Activated CD8-positive, alpha-beta T cell treated with anti-CD3 and anti-CD28 coated beads for 36 hours (primary cell): ENCODE data around the gene ARHGEF1. TPM values are rescaled to one million over a fixed set of nuclear protein-coding genes. Genes with fewer than 3 reads are reported as not detected.
A peak's percentile ranks its signal among the peaks of the same experiment; 100 is the strongest.

Experiments
- ATAC-seq: fragments of 200-7000 bp; cut with Tn5 transposase; one replicate; pipeline ENCODE4 v1.10.0; 2021; ENCODE audit warnings: mild to moderate bottlenecking, moderate library complexity
- CTCF ChIA-PET: fragments of 350-600 bp; sonication (Branson Sonifier 250); formaldehyde crosslinking; loops from one replicate; lab custom pipeline; 2021; ENCODE audit warnings: antibody characterized with exemption; lab: Charles Lee
- POLR2A ChIA-PET: fragments of 350-600 bp; sonication (Branson Sonifier 250); formaldehyde crosslinking; loops from one replicate; lab custom pipeline; 2021; ENCODE audit warnings: antibody characterized with exemption; lab: Charles Lee
- DNase-seq: peaks from one replicate; pipeline ENCODE4 v3.0.0-alpha.2; 2020
- H3K27ac Mint-ChIP-seq: one replicate; pipeline ENCODE4 v1.8.0; 2021; ENCODE audit warnings: mild to moderate bottlenecking, mixed read lengths
- H3K27me3 Mint-ChIP-seq: one replicate; pipeline ENCODE4 v1.8.0; 2021; ENCODE audit warnings: mixed read lengths
- H3K36me3 Mint-ChIP-seq: one replicate; pipeline ENCODE4 v1.8.0; 2021; ENCODE audit warnings: low read depth, mixed read lengths
- H3K4me1 Mint-ChIP-seq: one replicate; pipeline ENCODE4 v1.8.0; 2021; ENCODE audit warnings: low read depth, mixed read lengths
- H3K4me3 Mint-ChIP-seq: one replicate; pipeline ENCODE4 v1.8.0; 2021; ENCODE audit warnings: mild to moderate bottlenecking, moderate library complexity, mixed read lengths
- H3K9me3 Mint-ChIP-seq: one replicate; pipeline ENCODE4 v1.8.0; 2021; ENCODE audit warnings: mixed read lengths
- intact Hi-C: fragments of 100-400 bp; cut with micrococcal nuclease; formaldehyde crosslinking; loops from one replicate; pipeline ENCODE4 v1.10.0; 2022
- total RNA-seq, 2 experiments: library from RNA; stranded (reverse); gene quantifications; one replicate each; pipeline ENCODE4 v1.2.3, GENCODE V29; 2021
- TF ChIP-seq, protein P1 (sequence below): fragments of 200-600 bp; IDR thresholded peaks from one replicate; pipeline ENCODE4 v1.8.0; 2022; ENCODE audit warnings: antibody characterized with exemption, mild to moderate bottlenecking

Gene ARHGEF1
- total RNA-seq, 2 experiments from 2014 or later = 307 to 308 TPM

DNA sequence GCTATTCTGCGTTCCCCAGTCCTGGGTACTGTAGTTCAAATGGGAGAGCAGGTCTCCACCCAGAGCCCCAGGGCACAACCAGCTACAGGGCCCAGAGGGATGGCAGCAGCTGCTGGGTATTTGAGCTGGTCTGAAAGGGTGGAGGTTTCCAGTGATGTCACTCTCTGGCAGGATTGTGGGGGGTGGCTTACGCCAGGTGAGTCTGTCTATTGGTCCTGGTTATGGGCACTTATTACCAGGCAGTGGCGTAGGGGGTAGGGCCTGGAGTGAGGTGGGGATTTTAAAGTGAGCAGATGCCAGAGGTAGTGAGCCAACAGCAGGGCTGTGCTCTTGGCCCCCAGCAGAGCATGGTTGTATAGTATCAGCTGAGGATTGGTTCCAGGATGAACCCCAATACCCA is 16.7 kb upstream of the ARHGEF1 start:
- Mint-ChIP-seq H3K9me3 (no peaks in the 10 kb centered on the region), H3K27me3 (no peaks in the 10 kb centered on the region), H3K4me3 (peak overlapping the region; percentile 23), H3K4me1 (peaks cover 85% of the 10 kb centered on the region), H3K27ac (peak overlapping the region; percentile 79), H3K36me3 (peaks cover 71% of the 10 kb centered on the region)
- DNase-seq (no peak), ATAC-seq (peak; percentile 32)
- ChIA-PET CTCF (no interaction called here), POLR2A (interaction anchor here (0.7 to 13.4 kb wide), 13 partner anchors 11 to 557 kb away, joined by 3 to 282 read pairs (median 5); partner anchors contain the start of genes ARHGEF1, CD79A and RABAC1)
- intact Hi-C loops = no loop called here
- TF ChIP-seq, protein P1, sequence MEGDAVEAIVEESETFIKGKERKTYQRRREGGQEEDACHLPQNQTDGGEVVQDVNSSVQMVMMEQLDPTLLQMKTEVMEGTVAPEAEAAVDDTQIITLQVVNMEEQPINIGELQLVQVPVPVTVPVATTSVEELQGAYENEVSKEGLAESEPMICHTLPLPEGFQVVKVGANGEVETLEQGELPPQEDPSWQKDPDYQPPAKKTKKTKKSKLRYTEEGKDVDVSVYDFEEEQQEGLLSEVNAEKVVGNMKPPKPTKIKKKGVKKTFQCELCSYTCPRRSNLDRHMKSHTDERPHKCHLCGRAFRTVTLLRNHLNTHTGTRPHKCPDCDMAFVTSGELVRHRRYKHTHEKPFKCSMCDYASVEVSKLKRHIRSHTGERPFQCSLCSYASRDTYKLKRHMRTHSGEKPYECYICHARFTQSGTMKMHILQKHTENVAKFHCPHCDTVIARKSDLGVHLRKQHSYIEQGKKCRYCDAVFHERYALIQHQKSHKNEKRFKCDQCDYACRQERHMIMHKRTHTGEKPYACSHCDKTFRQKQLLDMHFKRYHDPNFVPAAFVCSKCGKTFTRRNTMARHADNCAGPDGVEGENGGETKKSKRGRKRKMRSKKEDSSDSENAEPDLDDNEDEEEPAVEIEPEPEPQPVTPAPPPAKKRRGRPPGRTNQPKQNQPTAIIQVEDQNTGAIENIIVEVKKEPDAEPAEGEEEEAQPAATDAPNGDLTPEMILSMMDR = no peak

DNA sequence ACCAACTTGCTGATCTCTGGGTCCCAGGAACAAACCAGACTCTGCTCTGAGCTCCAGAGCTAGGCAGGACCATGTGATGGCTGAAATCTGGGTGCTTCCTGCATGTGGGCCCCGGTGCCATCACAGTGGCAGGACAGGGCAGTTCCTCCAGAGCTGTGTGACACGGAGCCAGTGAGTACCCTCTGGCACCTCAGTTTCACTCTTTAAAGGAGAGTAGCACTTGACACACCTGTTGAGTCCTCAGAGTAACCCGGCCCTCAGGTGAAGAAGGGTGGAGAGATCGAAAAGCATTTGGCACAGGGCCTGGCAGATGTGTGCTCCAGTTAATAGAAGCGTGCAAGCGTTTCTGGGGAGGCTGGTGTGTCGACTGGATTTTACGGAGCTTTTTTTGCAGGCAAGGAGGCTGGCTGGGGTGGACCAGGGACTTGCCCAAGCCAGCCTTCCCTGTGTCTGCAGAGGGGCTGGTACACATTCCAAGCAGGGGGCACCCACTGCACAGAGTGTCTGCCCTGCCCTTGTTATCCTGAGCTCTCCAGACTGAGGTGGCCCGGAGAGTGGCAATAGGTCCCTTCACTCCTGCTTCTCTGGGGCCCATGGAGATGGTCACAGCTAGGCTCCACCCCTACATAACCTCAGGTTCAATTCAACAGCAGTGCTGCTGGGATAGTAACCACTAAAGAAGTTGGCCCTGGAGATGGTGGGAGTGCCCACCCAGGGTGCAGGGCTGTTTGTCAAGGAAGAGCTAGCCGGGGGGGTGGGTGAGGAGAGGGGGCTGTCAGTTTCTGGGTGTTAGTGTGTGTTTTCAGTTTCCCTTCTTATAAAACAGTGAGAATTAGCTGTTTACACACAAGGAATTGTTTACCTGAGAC is 14.6 kb upstream of the ARHGEF1 start:
- TF ChIP-seq, protein P1 = no peak
- ATAC-seq = no peak
- H3K4me1 Mint-ChIP-seq = peaks cover 82% of the 10 kb centered on the region
- CTCF ChIA-PET = interaction anchor here (1.1 to 6.7 kb wide), 2 partner anchors 9 to 20 kb away, joined by 3 to 48 read pairs; partner anchors contain the start of gene RPS19
- POLR2A ChIA-PET = interaction anchor here (0.9 to 13.4 kb wide), 13 partner anchors 7 to 466 kb away, joined by 3 to 282 read pairs (median 5); partner anchors contain the start of genes ARHGEF1, CD79A and RPS19
- no peaks in the 10 kb centered on the region for H3K27me3 Mint-ChIP-seq
- peak; percentile 4 for DNase-seq
- H3K27ac Mint-ChIP-seq = peak overlapping the region; percentile 84
- H3K9me3 Mint-ChIP-seq = no peaks in the 10 kb centered on the region
- H3K4me3 Mint-ChIP-seq = peak overlapping the region; percentile 27
- intact Hi-C loops = no loop called here
- H3K36me3 Mint-ChIP-seq = peaks cover 67% of the 10 kb centered on the region

DNA sequence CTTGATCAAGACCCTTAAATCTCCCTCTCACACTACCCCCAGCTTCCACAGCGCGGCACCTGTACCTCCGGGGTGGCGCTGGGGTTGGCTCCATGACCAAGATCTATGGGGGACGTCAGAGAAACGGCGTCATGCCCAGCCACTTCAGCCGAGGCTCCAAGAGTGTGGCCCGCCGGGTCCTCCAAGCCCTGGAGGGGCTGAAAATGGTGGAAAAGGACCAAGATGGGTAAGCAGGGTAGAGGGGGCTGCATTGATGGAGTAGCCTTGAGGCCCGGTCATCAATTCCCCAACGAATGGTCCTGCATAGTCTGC is 14.0 kb upstream of the ARHGEF1 start:
- H3K36me3 Mint-ChIP-seq = peaks cover 63% of the 10 kb centered on the region
- CTCF ChIA-PET = interaction anchor here (1.1 to 6.7 kb wide), 2 partner anchors 9 to 19 kb away, joined by 3 to 48 read pairs; partner anchors contain the start of gene RPS19
- POLR2A ChIA-PET = interaction anchor here (0.9 to 13.4 kb wide), 9 partner anchors 8 to 77 kb away, joined by 3 to 282 read pairs (median 5); partner anchors contain the start of genes ARHGEF1, CD79A and RPS19
- peak overlapping the region; percentile 27 for H3K4me3 Mint-ChIP-seq
- TF ChIP-seq, protein P1 = no peak
- peaks cover 80% of the 10 kb centered on the region for H3K4me1 Mint-ChIP-seq
- H3K9me3 Mint-ChIP-seq = no peaks in the 10 kb centered on the region
- intact Hi-C loops = no loop called here
- no peaks in the 10 kb centered on the region for H3K27me3 Mint-ChIP-seq
- ATAC-seq = no peak
- no peak for DNase-seq
- peak overlapping the region; percentile 84 for H3K27ac Mint-ChIP-seq

DNA sequence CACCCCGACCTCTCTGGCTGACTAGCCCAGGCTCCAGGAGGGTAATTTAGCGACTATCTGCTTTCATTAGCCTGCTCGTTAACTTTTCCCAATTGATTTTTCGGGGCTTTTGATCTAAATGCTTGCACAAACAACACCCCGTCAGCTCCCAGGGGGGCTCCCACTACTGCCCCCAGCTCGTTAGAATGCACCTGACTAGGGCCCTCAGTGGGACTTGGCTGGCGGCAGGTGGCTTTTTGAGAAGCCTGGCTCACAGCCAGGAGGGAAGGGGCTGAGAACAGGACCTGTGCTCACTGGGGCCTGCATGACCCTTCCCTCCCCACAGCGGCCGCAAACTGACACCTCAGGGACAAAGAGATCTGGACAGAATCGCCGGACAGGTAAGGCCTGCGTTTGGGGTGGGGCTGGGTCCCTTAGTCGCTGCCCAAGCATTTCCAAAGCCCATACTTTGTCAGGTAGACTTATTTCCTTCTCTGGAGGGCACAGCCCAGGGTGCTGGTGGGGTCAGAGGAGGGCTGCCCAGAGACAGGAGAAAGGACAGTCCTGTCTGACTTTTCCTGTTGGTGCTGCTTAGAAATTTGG is 13.5 kb upstream of the ARHGEF1 start:
- POLR2A ChIA-PET = interaction anchor here (0.8 to 13.4 kb wide), 10 partner anchors 8 to 89 kb away, joined by 3 to 282 read pairs (median 4); partner anchors contain the start of genes ARHGEF1, CD79A, RABAC1 and RPS19
- ATAC-seq (no peak), DNase-seq (no peak)
- Mint-ChIP-seq H3K27ac (peak overlapping the region; percentile 84), H3K9me3 (no peaks in the 10 kb centered on the region), H3K4me3 (peak overlapping the region; percentile 5), H3K36me3 (peaks cover 58% of the 10 kb centered on the region), H3K27me3 (no peaks in the 10 kb centered on the region), H3K4me1 (peaks cover 77% of the 10 kb centered on the region)
- intact Hi-C loops = no loop called here
- TF ChIP-seq, protein P1 = no peak
- CTCF ChIA-PET = interaction anchor here (1.1 to 6.7 kb wide), 2 partner anchors 10 to 18 kb away, joined by 3 to 48 read pairs; partner anchors contain the start of gene RPS19
